B cell (primary cell): ENCODE measurements around the gene CCDC97. TPM values are rescaled to one million over a fixed set of nuclear protein-coding genes. Genes with fewer than 3 reads are reported as not detected.

Experiments
- ATAC-seq: fragments of 200-7000 bp; cut with Tn5 transposase; one replicate; pipeline ENCODE4 v1.10.0; 2021; ENCODE audit warnings: low read depth, mild to moderate bottlenecking, moderate number of reproducible peaks, moderate library complexity
- CTCF ChIA-PET: fragments of 350-600 bp; sonication (Branson Sonifier 250); formaldehyde crosslinking; loops from one replicate; lab custom pipeline; 2021; ENCODE audit warnings: antibody characterized with exemption, inconsistent platforms; lab: Charles Lee
- POLR2A ChIA-PET: fragments of 350-600 bp; sonication (Branson Sonifier 250); formaldehyde crosslinking; loops from one replicate; lab custom pipeline; 2021; ENCODE audit warnings: antibody characterized with exemption; lab: Charles Lee
- DNase-seq: peaks from one replicate; pipeline ENCODE4 v3.0.0; 2013
- H2AFZ ChIP-seq: 2 replicates; pipeline ENCODE4 v1.6.1; 2012; ENCODE audit warnings: mild to moderate bottlenecking, low read depth, low read length; ENCODE audit not compliant: insufficient read depth, poor library complexity, severe bottlenecking
- H3K27ac ChIP-seq, 2 donors: 1 replicate in 1 of 2; 2 replicates in 1 of 2; pipeline ENCODE4 v1.5.1; 2012 to 2013; ENCODE audit warnings: low read length in 2 of 2, mild to moderate bottlenecking in 2 of 2, moderate library complexity in 1 of 2
- H3K27me3 ChIP-seq, 4 experiments: fragments of 200-600 bp in 1 of 4; sonication (generic) in 1 of 4; replicated peaks in 1 of 4; 1 replicate in 2 of 4; 2 replicates in 2 of 4; pipeline versions ENCODE4 v1.6.1 to v1.7.0; 2013 to 2016; ENCODE audit warnings: low read length in 3 of 4, mild to moderate bottlenecking in 2 of 4, mixed read lengths in 1 of 4, moderate library complexity in 1 of 4; ENCODE audit not compliant: insufficient read depth in 4 of 4, control insufficient read depth in 3 of 4; ENCODE audit errors: control extremely low read depth in 1 of 4
- H3K36me3 ChIP-seq, 2 experiments: replicated peaks in 1 of 2; 1 replicate in 1 of 2; 2 replicates in 1 of 2; pipeline versions ENCODE4 v1.6.1 to v1.7.1; 2013; ENCODE audit warnings: low read length in 1 of 2; ENCODE audit not compliant: insufficient read depth in 2 of 2, control insufficient read depth in 1 of 2; ENCODE audit errors: control extremely low read depth in 1 of 2, extremely low read depth in 1 of 2
- H3K4me1 ChIP-seq, 2 donors: fragments of 200-600 bp in 1 of 2; sonication (generic) in 1 of 2; 1 replicate in 1 of 2; 2 replicates in 1 of 2; pipeline versions ENCODE4 v1.5.1 to v1.6.1; 2013 to 2017; ENCODE audit warnings: low read length in 2 of 2; ENCODE audit not compliant: control insufficient read depth in 2 of 2, insufficient read depth in 2 of 2
- H3K4me2 ChIP-seq: replicated peaks from 2 replicates; pipeline ENCODE3; 2012; ENCODE audit warnings: mild to moderate bottlenecking, low read depth, low read length; ENCODE audit not compliant: poor library complexity, severe bottlenecking
- H3K4me3 ChIP-seq, 5 experiments: fragments of 200-600 bp in 1 of 5; sonication (generic) in 1 of 5; 1 replicate in 3 of 5; 2 replicates in 2 of 5; pipeline versions ENCODE4 v1.5.1 to v1.7.0; 2011 to 2016; ENCODE audit warnings: low read length in 4 of 5, mild to moderate bottlenecking in 4 of 5, low read depth in 2 of 5, control low read depth in 1 of 5, moderate library complexity in 1 of 5; ENCODE audit not compliant: insufficient read depth in 1 of 5; ENCODE audit errors: control extremely low read depth in 1 of 5, extremely low read depth in 1 of 5
- H3K79me2 ChIP-seq: fragments of 200-600 bp; sonication (generic); one replicate; pipeline ENCODE4 v1.6.0; 2016; ENCODE audit warnings: low read length; ENCODE audit not compliant: control insufficient read depth, insufficient read depth
- H3K9ac ChIP-seq: fragments of 200-600 bp; sonication (generic); 2 replicates; pipeline ENCODE4 v1.6.1; 2017; ENCODE audit warnings: mild to moderate bottlenecking, low read length, moderate library complexity
- H3K9me3 ChIP-seq, 3 donors: one replicate each; pipeline versions ENCODE4 v1.6.1 to v1.7.1; 2013; ENCODE audit warnings: low read length in 2 of 3; ENCODE audit not compliant: control insufficient read depth in 2 of 3, insufficient read depth in 1 of 3; ENCODE audit errors: control extremely low read depth in 1 of 3
- H4K20me1 ChIP-seq: 2 replicates; pipeline ENCODE4 v1.6.0; 2012; ENCODE audit warnings: mild to moderate bottlenecking, low read length; ENCODE audit not compliant: insufficient read depth, control insufficient read depth, poor library complexity, severe bottlenecking
- H3K27ac Mint-ChIP-seq: one replicate; pipeline ENCODE4 v1.8.0; 2021; ENCODE audit warnings: mixed read lengths
- H3K27me3 Mint-ChIP-seq: one replicate; pipeline ENCODE4 v1.8.0; 2021; ENCODE audit warnings: mixed read lengths
- H3K4me1 Mint-ChIP-seq: one replicate; pipeline ENCODE4 v1.8.0; 2021; ENCODE audit warnings: mixed read lengths
- H3K4me3 Mint-ChIP-seq: one replicate; pipeline ENCODE4 v1.8.0; 2021; ENCODE audit warnings: mixed read lengths
- H3K9me3 Mint-ChIP-seq: one replicate; pipeline ENCODE4 v1.8.0; 2022; ENCODE audit warnings: mixed read lengths; ENCODE audit not compliant: insufficient read depth
- EZH2 ChIP-seq: IDR thresholded peaks from 2 replicates; pipeline ENCODE4 v1.6.1; 2012; ENCODE audit warnings: borderline replicate concordance, low read depth, mild to moderate bottlenecking, moderate library complexity, low read length; ENCODE audit not compliant: insufficient read depth, poor library complexity, severe bottlenecking
- WGBS: methylation state at CpG from one replicate; pipeline ENCODE4 v1.1.5; 2013; ENCODE audit warnings: missing lambda C conversion rate; ENCODE audit not compliant: insufficient coverage; 5-methylcytosine and 5-hydroxymethylcytosine counted together
- intact Hi-C: fragments of 100-400 bp; cut with micrococcal nuclease; formaldehyde crosslinking; loops from one replicate; pipeline ENCODE4 v1.10.0; 2022
- polyA plus RNA-seq: library from polyadenylated mRNA; depleted of rRNA; stranded (reverse); fragments of >200 nt; gene quantifications from 2 replicates; pipeline ENCODE4 v1.2.3, GENCODE V29; 2012
- small RNA-seq: library from RNA; depleted of rRNA; stranded (forward); fragments of <200 nt; gene quantifications from one replicate; pipeline ENCODE3, GENCODE V24; 2012; ENCODE audit warnings: low replicate concordance, low read depth; ENCODE audit not compliant: insufficient read length
- total RNA-seq, 2 donors: library from RNA; stranded (reverse); fragments of 120-200 nt in 1 of 2; gene quantifications; 1 replicate in 1 of 2; 2 replicates in 1 of 2; pipeline versions ENCODE4 v1.2.3 to v1.2.4, GENCODE V29; 2013 to 2022
- TF ChIP-seq, protein P1 (sequence below): fragments of 200-600 bp; IDR thresholded peaks from one replicate; pipeline ENCODE4 v1.8.0; 2022; ENCODE audit warnings: antibody characterized with exemption, mild to moderate bottlenecking

Gene CCDC97
- total and polyA plus RNA-seq, 2 donors (not counting 1 experiment from before 2014, with no cell fraction given), result 16.3 to 68.3 TPM

DNA sequence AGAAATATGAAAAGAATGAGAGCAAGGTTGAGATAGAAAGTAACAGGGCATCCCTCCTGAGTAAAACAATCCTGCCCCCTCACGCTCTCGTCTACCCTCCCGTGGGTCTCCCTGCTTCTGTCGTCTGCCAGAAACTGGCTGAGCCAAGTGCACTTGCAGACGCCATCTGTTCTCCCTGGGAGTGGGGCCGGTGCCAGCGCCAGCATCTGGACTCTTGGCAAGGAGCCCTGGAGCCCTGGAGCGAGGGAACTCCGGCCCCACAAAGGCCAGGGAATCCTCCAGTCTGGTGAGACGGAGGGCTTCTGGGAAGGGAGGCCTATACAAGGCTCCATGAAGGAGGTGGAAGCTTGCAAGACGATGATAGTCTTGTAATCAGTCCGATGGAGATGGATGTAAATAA is 64.0 kb downstream of the CCDC97 start:
- H3K9me3 Mint-ChIP-seq, result no peaks in the 10 kb centered on the region
- 98% methylated on average over 7 of the region's 12 CpGs for WGBS
- Histone ChIP-seq H3K9me3 (no peaks in the 10 kb centered on the region), H3K27me3 (no peaks in the 10 kb centered on the region), H3K4me2 (no peak overlapping the region), H3K27ac (no peak overlapping the region), H4K20me1 (no peaks in the 10 kb centered on the region), H3K4me1 (peaks cover 12 to 24% of the 10 kb centered on the region in 2 donors), H3K36me3 (no peaks in the 10 kb centered on the region), H2AFZ (no peak overlapping the region), H3K79me2 (peaks cover 20% of the 10 kb centered on the region), H3K4me3 (no peak overlapping the region), H3K9ac (no peak overlapping the region)
- ATAC-seq (no peak), DNase-seq (no peak)
- no peaks in the 10 kb centered on the region for H3K27me3 Mint-ChIP-seq
- ChIA-PET POLR2A (no interaction called here), CTCF (no interaction called here)
- peaks cover 23% of the 10 kb centered on the region for H3K4me1 Mint-ChIP-seq
- TF ChIP-seq, protein P1, sequence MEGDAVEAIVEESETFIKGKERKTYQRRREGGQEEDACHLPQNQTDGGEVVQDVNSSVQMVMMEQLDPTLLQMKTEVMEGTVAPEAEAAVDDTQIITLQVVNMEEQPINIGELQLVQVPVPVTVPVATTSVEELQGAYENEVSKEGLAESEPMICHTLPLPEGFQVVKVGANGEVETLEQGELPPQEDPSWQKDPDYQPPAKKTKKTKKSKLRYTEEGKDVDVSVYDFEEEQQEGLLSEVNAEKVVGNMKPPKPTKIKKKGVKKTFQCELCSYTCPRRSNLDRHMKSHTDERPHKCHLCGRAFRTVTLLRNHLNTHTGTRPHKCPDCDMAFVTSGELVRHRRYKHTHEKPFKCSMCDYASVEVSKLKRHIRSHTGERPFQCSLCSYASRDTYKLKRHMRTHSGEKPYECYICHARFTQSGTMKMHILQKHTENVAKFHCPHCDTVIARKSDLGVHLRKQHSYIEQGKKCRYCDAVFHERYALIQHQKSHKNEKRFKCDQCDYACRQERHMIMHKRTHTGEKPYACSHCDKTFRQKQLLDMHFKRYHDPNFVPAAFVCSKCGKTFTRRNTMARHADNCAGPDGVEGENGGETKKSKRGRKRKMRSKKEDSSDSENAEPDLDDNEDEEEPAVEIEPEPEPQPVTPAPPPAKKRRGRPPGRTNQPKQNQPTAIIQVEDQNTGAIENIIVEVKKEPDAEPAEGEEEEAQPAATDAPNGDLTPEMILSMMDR, result no peak
- no peak for TF ChIP-seq EZH2
- H3K27ac Mint-ChIP-seq, result no peak overlapping the region
- H3K4me3 Mint-ChIP-seq, result no peak overlapping the region
- intact Hi-C loops, result no loop called here

Small RNA genes lying within 50 kb of the gene (small RNA-seq; reads per million reads assigned to genes)
- gene RN7SL34P, result not detected

Other genes with a start within 250 kb of the CCDC97 start
- gene CYP2A13, start 221.7 kb upstream of the CCDC97 start, total RNA-seq, result not detected in 2 replicates
- not detected in 2 replicates for gene CYP2A13, start 221.7 kb upstream of the CCDC97 start, polyA plus RNA-seq
- gene CYP2F1, start 195.7 kb upstream of the CCDC97 start, total RNA-seq, result not detected in 2 replicates
- 0.04 TPM in 1 of 2 replicates, not detected in the other for gene CYP2F1, start 195.7 kb upstream of the CCDC97 start, polyA plus RNA-seq
- gene CYP2S1, start 117.0 kb upstream of the CCDC97 start, total RNA-seq, result not detected in 2 replicates
- gene CYP2S1, start 117.0 kb upstream of the CCDC97 start, polyA plus RNA-seq, result 0.09 and 0.12 TPM in 2 replicates
- gene AXL, start 90.9 kb upstream of the CCDC97 start, total RNA-seq, result not detected in 2 replicates
- not detected in 2 replicates for gene AXL, start 90.9 kb upstream of the CCDC97 start, polyA plus RNA-seq
- gene HNRNPUL1, start 45.8 kb upstream of the CCDC97 start, total RNA-seq, result 273 and 274 TPM in 2 replicates
- 47.2 and 60.7 TPM in 2 replicates for gene HNRNPUL1, start 45.8 kb upstream of the CCDC97 start, polyA plus RNA-seq
- gene TGFB1, start 43.8 kb downstream of the CCDC97 start, total RNA-seq, result 120 TPM in 2 replicates
- gene TGFB1, start 43.8 kb downstream of the CCDC97 start, polyA plus RNA-seq, result 107 and 109 TPM in 2 replicates
- 17.5 and 17.8 TPM in 2 replicates for gene B9D2, start 54.0 kb downstream of the CCDC97 start, total RNA-seq
- gene B9D2, start 54.0 kb downstream of the CCDC97 start, polyA plus RNA-seq, result 9.9 and 19.4 TPM in 2 replicates
- 7.1 and 11.8 TPM in 2 replicates for gene TMEM91, start 66.4 kb downstream of the CCDC97 start, total RNA-seq
- gene TMEM91, start 66.4 kb downstream of the CCDC97 start, polyA plus RNA-seq, result 6.3 and 8.0 TPM in 2 replicates
- 14.1 and 16.1 TPM in 2 replicates for gene EXOSC5, start 87.2 kb downstream of the CCDC97 start, total RNA-seq
- gene EXOSC5, start 87.2 kb downstream of the CCDC97 start, polyA plus RNA-seq, result 19.6 and 41.4 TPM in 2 replicates
- 20.6 and 25.2 TPM in 2 replicates for gene BCKDHA, start 87.6 kb downstream of the CCDC97 start, total RNA-seq
- gene BCKDHA, start 87.6 kb downstream of the CCDC97 start, polyA plus RNA-seq, result 24.2 and 39.7 TPM in 2 replicates
- 0.22 and 0.27 TPM in 2 replicates for gene B3GNT8, start 117.2 kb downstream of the CCDC97 start, total RNA-seq
- 0.06 TPM in 1 of 2 replicates, not detected in the other for gene B3GNT8, start 117.2 kb downstream of the CCDC97 start, polyA plus RNA-seq
- 31.6 and 31.8 TPM in 2 replicates for gene DMAC2, start 129.7 kb downstream of the CCDC97 start, total RNA-seq
- gene DMAC2, start 129.7 kb downstream of the CCDC97 start, polyA plus RNA-seq, result 32.7 and 41.7 TPM in 2 replicates
- not detected in 2 replicates for gene ERICH4, start 133.0 kb downstream of the CCDC97 start, total RNA-seq
- not detected in 2 replicates for gene ERICH4, start 133.0 kb downstream of the CCDC97 start, polyA plus RNA-seq